Adrenal gland (tissue), 5 donors: ENCODE results near the gene HYAL2.

Experiments
- CTCF ChIP-seq, 6 experiments: fragments of 450-650 bp in 4 of 6; fragments of 200-600 bp in 2 of 6; sonication (generic) in 1 of 6; IDR thresholded peaks; 1 replicate in 5 of 6; 2 replicates in 1 of 6; pipeline versions ENCODE4 v1.5.1 to v1.8.0; 2016 to 2021; ENCODE audit warnings: antibody characterized with exemption in 6 of 6, mild to moderate bottlenecking in 2 of 6, moderate library complexity in 1 of 6
- POLR2A ChIP-seq, 2 donors: fragments of 450-650 bp; IDR thresholded peaks; one replicate each; pipeline ENCODE4 v1.6.1; 2017; ENCODE audit warnings: antibody characterized with exemption in 2 of 2, mild to moderate bottlenecking in 2 of 2, moderate library complexity in 1 of 2
- donor health status: DM: no; HTN: no; CAD: no.

DNA sequence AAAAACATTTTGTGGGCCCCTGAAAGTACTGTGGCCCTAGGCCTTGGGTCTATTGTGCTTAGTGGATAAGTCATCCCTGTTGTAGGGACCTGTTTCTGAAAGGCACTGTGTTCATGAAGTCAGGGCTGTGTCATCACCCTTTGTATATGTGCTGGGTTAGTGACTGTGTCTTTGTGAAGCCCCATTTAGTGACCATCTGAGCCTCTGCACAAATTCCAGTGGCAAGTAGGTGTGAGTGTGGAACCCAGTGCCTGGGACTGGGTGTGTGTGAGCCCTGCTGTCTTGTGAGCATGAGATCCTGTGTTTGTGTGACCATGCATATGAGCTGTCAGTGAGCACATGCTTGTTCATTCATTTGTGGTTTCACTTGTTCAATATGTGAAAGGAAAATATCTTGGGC lies 17.9 kb downstream of the HYAL2 start:
- TF ChIP-seq POLR2A (IDR thresholded peaks at IDR 0.05) = no peak
- no peak for TF ChIP-seq CTCF (IDR thresholded peaks at IDR 0.05)
